GM19025 (cell line): Measurements from ENCODE around the gene PAK6.

Source experiments
- ATAC-seq: cut with Tn5 transposase; IDR thresholded peaks from one replicate; pipeline ENCODE4 v1.9.1; 2021; ENCODE audit warnings: mild to moderate bottlenecking, low read depth, moderate library complexity; ENCODE audit not compliant: unreplicated experiment

The PAK6 gene

GRCh38 chr15:40287968-40288367, 49.1 kb downstream of the PAK6 start:
- ATAC-seq, result no peak

DNA sequence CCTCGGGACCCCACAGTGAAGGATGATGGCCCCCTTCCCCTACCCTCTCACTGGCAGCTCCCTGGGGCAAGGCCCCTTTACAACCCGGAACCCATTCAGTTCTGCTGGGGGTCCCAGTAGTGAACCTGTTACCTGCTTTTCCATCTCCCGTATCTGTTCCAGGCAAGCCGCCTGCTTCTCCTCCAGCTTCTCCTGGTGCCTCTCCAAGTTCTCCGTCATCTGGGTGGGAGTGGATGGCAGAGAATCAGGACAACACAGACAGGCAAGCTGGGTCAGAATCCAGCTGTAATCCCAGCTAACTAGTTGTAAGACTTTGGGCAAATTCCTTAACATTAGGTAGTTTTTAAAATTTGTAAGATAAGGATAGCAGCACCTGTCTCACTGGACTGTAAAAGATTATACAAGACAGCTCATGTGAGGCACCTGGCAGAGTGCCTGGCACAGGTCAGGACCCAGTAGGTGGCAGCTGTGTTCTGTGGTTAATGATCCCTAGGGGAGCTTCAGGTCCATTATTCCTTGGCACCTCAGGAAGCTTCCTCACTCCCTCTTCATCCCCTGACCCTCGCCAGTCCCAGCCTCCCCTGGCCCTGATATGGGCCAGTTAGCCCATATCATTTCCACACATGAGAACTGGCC, 50.4 kb downstream of the PAK6 start:
- no peak for ATAC-seq

- no peak for ATAC-seq
These were observed 51.7 kb downstream of the PAK6 start for GRCh38 chr15:40290545-40290917.

- no peak for ATAC-seq
These were observed 52.2 kb downstream of the PAK6 start for GRCh38 chr15:40290918-40291574.

GRCh38 chr15:40292246-40292645, 53.4 kb downstream of the PAK6 start:
- ATAC-seq, result no peak

DNA sequence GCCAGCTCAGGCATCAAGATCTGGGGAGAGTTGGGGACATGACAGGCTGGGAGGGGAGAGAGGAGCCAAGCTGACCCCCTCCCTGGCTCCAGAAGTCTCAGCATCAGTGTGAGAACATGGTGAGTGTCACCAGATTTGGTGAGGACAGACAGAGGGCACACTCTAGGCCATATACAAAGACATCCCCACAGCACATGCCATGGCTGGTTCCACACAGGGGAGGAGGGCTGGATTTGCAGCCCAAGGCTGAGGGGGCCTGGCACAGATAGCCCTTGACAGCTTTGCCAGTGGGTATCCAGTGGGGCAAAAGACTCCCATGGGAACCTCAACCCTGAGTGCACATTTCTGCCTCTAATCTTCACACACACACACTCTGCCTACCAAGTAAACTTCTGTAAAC, 54.1 kb downstream of the PAK6 start:
- no peak for ATAC-seq

DNA sequence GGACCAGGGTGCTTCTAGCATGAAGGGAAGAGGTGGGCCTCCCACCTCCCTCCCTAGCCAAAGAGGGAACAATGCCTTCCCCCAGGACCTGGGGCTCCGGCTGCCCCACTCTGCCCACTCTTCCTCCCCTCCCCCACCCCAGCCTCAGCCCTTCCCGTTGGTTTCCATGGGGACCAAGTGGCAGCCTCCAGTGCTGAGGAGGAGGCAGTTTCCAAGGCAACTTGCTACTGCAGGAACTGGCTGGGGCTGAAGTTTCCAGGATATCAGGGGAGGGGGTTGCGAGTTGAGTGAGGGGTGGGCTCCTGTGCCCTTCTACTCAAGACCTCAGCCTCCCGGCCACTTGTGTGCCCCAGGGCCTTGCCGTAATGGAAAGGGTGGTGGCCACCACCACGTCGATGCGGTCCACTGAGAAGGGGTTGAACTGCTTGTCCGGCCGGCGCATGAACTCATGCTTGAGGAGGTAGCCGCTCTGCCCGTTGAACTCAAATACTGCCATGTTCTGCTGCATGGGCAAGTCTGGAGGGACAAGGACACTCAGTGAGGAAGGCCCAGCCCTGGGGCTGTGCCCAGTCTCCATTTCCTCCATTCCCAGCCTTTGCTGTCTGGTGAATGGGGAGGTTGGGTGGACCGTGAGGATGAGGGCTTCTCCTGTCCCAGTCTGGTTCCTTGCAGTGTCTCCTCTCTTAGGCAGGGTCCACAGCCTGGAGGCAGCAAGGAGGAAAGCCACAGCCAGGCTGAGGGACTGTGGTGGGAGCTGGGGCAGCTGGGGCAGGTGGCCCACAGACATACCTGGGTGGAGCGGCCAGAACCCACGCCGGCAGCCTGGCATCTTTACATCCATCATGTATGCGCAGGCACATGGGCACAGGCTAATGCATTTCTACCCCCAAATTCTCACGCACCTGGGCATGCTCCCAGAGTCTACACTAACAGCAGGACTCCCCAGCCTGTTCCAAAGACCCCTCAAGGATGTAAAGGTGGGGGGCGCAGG, 55.3 kb downstream of the PAK6 start:
- no peak for ATAC-seq

- no peak for ATAC-seq
These were observed 56.4 kb downstream of the PAK6 start for GRCh38 chr15:40295297-40295696.

DNA sequence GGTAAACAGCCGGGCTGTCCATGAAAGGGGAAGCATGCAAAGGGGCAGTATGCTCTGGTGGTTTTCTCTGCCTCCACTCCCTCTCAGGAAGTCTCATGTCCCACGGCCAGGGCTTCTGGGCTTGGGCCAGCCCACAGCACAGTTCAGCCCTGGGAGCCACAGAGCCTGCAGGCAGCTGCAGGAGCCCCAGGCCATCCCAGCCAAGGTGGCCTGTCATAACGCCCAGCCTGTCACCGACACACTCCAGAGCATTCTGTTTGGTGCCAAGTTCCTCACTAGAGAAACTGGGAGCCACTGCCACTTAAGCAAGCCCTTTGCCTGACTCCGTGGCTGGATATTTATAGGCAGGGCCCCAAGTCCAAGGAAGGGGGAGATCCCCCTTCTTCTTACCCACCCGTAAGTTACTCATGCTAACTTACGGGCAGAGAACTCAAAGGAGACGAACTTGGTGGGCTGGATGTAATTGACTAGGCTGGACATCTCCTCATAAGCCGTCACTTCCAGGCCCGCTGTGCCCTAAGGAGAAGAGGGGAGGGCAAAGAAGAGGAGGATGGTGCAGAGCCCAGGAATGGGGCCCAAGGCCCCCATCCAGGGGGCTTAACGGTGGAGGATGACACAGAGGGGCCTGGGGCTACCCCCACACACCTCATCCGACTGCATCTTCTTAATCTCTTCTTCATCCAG, 57.2 kb downstream of the PAK6 start:
- no peak for ATAC-seq

GRCh38 chr15:40296561-40297230, 57.8 kb downstream of the PAK6 start:
- no peak for ATAC-seq

- no peak for ATAC-seq
These were observed 58.5 kb downstream of the PAK6 start for GRCh38 chr15:40297356-40297755.

GRCh38 chr15:40298216-40298935, 59.5 kb downstream of the PAK6 start:
- ATAC-seq, result no peak

GRCh38 chr15:40300367-40300766, 61.5 kb downstream of the PAK6 start:
- ATAC-seq, result no peak

DNA sequence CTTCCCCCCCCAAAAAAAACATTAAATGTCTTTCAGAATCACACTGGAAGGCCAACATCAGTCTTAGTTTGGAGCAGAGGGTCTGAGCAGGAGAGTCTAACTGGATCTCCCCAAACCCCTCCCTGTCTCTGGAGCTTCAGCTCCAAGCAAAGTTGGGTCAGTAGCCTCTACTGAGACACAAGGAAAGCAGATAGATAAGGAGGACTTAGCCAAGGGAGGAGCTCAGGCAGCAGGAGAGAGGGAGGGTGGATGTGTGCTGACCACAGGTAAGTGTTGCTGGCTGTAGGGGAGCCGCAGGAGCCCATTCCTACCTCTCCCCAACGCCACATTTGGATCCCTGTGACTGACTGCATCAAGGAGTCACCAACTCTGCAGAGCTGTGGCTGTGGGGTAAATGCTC, 61.9 kb downstream of the PAK6 start:
- ATAC-seq, result no peak

- ATAC-seq, result no peak
These were observed 62.8 kb downstream of the PAK6 start for GRCh38 chr15:40301467-40302179.

DNA sequence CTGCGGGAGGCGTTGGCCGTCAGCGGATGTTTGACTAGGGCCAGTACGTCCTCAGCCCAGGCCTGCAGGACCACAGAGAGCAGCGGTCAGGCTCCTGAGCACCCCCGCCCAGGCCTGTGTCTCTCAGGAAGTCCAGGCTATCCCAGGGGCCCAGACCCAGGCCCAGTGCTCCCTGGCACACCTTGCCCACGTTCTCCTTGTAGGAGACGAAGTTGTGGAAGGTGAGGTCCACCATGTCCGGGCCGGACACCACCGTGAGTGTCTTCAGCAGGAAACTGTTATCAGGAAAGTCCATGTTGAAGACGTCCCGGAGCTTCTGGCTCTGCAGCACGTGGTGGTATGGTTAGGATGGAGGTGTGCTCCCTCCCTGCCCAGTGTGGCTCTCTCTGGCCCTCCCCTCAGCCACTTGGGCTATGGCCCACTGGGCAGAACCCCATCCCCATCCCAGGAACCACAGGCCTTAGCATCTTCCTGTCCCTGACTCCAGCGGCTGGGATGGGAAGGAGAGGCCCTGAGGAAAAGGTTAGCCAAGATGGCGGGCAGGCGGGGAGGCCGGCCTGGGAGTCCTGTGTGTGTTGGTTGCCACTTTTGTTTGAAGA, 63.5 kb downstream of the PAK6 start:
- ATAC-seq, result no peak

DNA sequence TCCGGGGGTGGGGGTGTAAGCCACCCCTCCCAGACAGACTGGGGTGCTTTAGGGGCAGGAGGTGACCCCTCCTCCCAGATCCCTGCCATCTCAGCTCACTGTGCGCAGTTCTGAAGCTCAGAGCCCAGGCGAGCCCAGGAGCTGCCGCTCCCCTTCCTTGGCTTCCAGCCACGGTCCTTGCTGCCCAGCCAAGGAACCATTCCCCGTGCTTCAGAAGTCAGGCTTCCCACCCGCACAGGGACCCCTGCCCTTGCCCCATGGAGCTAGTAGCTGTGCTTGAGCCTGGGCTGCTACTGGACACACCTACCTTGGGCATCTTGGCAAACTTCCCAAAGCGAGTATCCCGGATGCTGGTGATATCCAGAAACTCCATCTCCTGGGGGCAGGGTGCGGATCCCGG, 64.1 kb downstream of the PAK6 start:
- no peak for ATAC-seq

- ATAC-seq, result no peak
These were observed 64.7 kb downstream of the PAK6 start for GRCh38 chr15:40303576-40303975.

GRCh38 chr15:40305281-40305680, 66.4 kb downstream of the PAK6 start:
- ATAC-seq, result no peak
